Loucy (cell line): ENCODE results near the gene SULT4A1.

Experiments used
- H2AFZ ChIP-seq: fragments of 200-600 bp; sonication (generic); 2 replicates; pipeline ENCODE4 v1.6.0; 2016; ENCODE audit warnings: antibody characterized with exemption, mild to moderate bottlenecking, low read length, moderate library complexity
- H3F3A ChIP-seq: fragments of 200-600 bp; 2 replicates; pipeline ENCODE4 v1.6.0; 2016; ENCODE audit warnings: antibody characterized with exemption, low read depth, mild to moderate bottlenecking
- H3K27me3 ChIP-seq: fragments of 200-600 bp; sonication (generic); 2 replicates; pipeline ENCODE4 v1.6.1; 2014; ENCODE audit warnings: low read length, mild to moderate bottlenecking; ENCODE audit not compliant: insufficient read depth, poor library complexity, severe bottlenecking
- H3K36me3 ChIP-seq: fragments of 200-600 bp; sonication (generic); 2 replicates; pipeline ENCODE4 v1.6.1; 2016; ENCODE audit warnings: low read length; ENCODE audit not compliant: insufficient read depth
- H3K4me1 ChIP-seq: fragments of 200-600 bp; sonication (generic); 2 replicates; pipeline ENCODE4 v1.5.1; 2014; ENCODE audit warnings: low read length, mild to moderate bottlenecking; ENCODE audit not compliant: insufficient read depth, poor library complexity, severe bottlenecking
- H3K4me2 ChIP-seq: fragments of 200-600 bp; sonication (generic); 2 replicates; pipeline ENCODE4 v1.6.0; 2014; ENCODE audit warnings: antibody characterized with exemption, low read length, low read depth, mild to moderate bottlenecking; ENCODE audit not compliant: poor library complexity, severe bottlenecking
- H3K4me3 ChIP-seq: fragments of 200-600 bp; sonication (generic); 2 replicates; pipeline ENCODE4 v1.5.1; 2014; ENCODE audit warnings: low read length, mild to moderate bottlenecking, mixed read lengths; ENCODE audit not compliant: poor library complexity, severe bottlenecking
- H3K79me2 ChIP-seq: fragments of 200-600 bp; sonication (generic); 2 replicates; pipeline ENCODE4 v1.6.1; 2014; ENCODE audit warnings: low read length; ENCODE audit not compliant: insufficient read depth
- H3K9ac ChIP-seq: fragments of 200-600 bp; sonication (generic); 2 replicates; pipeline ENCODE4 v1.6.0; 2014; ENCODE audit warnings: mild to moderate bottlenecking, low read depth, low read length, moderate library complexity; ENCODE audit not compliant: poor library complexity, severe bottlenecking
- H3K9me2 ChIP-seq: fragments of 200-600 bp; sonication (generic); replicated peaks from 2 replicates; pipeline ENCODE4 v1.6.1; 2016; ENCODE audit warnings: low read depth, low read length, mixed read lengths
- H3K9me3 ChIP-seq: fragments of 200-600 bp; sonication (generic); 2 replicates; pipeline ENCODE4 v1.6.1; 2014; ENCODE audit warnings: mild to moderate bottlenecking, antibody characterized with exemption, low read length, low read depth; ENCODE audit not compliant: insufficient read depth
- H4K20me1 ChIP-seq: fragments of 200-600 bp; sonication (generic); 2 replicates; pipeline ENCODE4 v1.6.0; 2014; ENCODE audit warnings: antibody characterized with exemption, low read length, mild to moderate bottlenecking; ENCODE audit not compliant: insufficient read depth, poor library complexity, severe bottlenecking
- EZH2phosphoT487 ChIP-seq: fragments of 200-600 bp; IDR thresholded peaks from 2 replicates; pipeline ENCODE4 v1.6.1; 2018; ENCODE audit warnings: antibody characterized with exemption, mild to moderate bottlenecking, moderate library complexity, borderline replicate concordance
- TF ChIP-seq, protein P1 (sequence below): fragments of 200-600 bp; sonication (generic); conservative IDR thresholded peaks from 2 replicates; pipeline ENCODE4 v1.5.1; 2014; ENCODE audit warnings: mild to moderate bottlenecking, antibody characterized with exemption, low read length

The SULT4A1 gene

DNA sequence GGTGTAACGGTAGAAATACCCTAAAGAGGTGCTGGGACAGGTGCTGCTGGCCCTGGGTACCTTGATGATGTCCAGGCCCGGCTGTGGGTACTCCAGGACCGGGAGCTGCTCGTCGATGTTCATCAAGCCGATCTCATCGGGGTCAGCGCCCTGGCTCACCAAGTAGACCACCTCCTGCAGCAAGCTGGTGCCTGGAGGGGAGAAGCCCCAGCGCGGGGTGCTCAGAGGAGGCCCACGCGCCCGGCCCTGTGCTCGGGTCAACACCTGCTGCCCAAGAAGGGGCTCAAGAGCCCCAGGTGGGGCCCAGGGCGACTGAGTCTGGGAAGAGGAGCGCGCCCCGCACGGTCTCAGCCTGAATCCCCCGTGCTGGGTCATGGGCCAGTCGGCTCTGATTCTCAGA lies 20.6 kb downstream of the SULT4A1 start:
- no peak for TF ChIP-seq EZH2phosphoT487
- TF ChIP-seq, protein P1, sequence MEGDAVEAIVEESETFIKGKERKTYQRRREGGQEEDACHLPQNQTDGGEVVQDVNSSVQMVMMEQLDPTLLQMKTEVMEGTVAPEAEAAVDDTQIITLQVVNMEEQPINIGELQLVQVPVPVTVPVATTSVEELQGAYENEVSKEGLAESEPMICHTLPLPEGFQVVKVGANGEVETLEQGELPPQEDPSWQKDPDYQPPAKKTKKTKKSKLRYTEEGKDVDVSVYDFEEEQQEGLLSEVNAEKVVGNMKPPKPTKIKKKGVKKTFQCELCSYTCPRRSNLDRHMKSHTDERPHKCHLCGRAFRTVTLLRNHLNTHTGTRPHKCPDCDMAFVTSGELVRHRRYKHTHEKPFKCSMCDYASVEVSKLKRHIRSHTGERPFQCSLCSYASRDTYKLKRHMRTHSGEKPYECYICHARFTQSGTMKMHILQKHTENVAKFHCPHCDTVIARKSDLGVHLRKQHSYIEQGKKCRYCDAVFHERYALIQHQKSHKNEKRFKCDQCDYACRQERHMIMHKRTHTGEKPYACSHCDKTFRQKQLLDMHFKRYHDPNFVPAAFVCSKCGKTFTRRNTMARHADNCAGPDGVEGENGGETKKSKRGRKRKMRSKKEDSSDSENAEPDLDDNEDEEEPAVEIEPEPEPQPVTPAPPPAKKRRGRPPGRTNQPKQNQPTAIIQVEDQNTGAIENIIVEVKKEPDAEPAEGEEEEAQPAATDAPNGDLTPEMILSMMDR = no peak
- Histone ChIP-seq H3K9ac (no peak overlapping the region), H3K4me2 (no peak overlapping the region)

DNA sequence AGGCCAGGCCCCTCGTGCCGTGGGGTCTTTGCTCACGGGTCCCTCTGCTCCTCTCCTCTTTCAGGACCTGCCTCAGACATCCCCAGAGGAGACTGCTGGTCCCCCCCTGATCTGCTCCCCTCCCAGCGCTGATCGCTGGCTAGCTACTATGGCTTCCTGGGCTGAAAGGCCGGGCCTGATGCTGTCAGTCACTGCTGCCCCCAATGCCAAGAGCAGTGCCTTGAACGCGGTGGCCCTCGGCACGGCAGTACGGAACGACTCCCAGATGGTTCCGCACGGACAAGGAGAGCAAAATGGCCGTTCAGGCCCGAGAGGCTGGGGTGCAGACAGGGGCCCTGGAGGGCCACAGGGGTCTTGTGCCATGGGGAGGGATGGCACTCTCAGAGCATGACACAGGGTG lies 21.5 kb downstream of the SULT4A1 start:
- Histone ChIP-seq H3K9me2 (no peaks in the 10 kb centered on the region), H3K4me3 (no peak overlapping the region), H3K36me3 (no peaks in the 10 kb centered on the region), H3F3A (no peaks in the 10 kb centered on the region), H3K4me1 (no peaks in the 10 kb centered on the region), H3K79me2 (no peaks in the 10 kb centered on the region), H3K9ac (no peak overlapping the region), H4K20me1 (no peaks in the 10 kb centered on the region), H2AFZ (no peak overlapping the region), H3K27me3 (no peaks in the 10 kb centered on the region), H3K9me3 (no peaks in the 10 kb centered on the region), H3K4me2 (no peak overlapping the region)
- TF ChIP-seq EZH2phosphoT487 = no peak
- TF ChIP-seq, protein P1 = no peak

More for the DNA sequence above, 20.6 kb downstream of the SULT4A1 start:
- H2AFZ ChIP-seq = no peak overlapping the region
- no peaks in the 10 kb centered on the region for H3K4me1 ChIP-seq
- H3K27me3 ChIP-seq = no peaks in the 10 kb centered on the region
- H3K9me3 ChIP-seq = no peaks in the 10 kb centered on the region
- H3K9me2 ChIP-seq = no peaks in the 10 kb centered on the region
- H3K4me3 ChIP-seq = no peak overlapping the region
- H3K79me2 ChIP-seq = no peaks in the 10 kb centered on the region
- H3F3A ChIP-seq = no peaks in the 10 kb centered on the region
- no peaks in the 10 kb centered on the region for H4K20me1 ChIP-seq
- no peaks in the 10 kb centered on the region for H3K36me3 ChIP-seq

DNA sequence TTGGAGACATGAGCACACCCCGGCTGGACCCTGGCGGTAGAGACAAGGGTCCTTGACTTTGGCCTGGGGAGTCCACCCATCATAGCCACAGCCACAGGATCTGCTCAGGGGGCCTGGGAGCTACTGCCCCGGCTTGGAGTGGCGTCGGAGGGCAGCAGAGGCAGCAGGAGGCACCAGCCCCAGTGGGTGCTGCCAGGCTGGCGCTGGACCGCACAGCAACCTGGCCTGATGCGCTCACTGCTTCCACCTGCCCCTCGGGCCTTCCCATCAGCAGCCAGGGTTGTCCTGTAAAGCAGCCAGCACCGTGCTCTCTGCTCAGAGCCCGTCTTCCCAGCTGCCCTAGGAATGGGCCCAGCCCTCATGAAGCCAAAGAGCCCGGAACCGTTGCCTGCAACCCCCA lies 21.9 kb downstream of the SULT4A1 start:
- no peak overlapping the region for H2AFZ ChIP-seq
- no peaks in the 10 kb centered on the region for H3K36me3 ChIP-seq
- H3K4me1 ChIP-seq = no peaks in the 10 kb centered on the region
- H3K4me2 ChIP-seq = no peak overlapping the region
- H3K27me3 ChIP-seq = no peaks in the 10 kb centered on the region
- TF ChIP-seq, protein P1 = no peak
- TF ChIP-seq EZH2phosphoT487 = no peak
- no peaks in the 10 kb centered on the region for H3F3A ChIP-seq
- no peaks in the 10 kb centered on the region for H4K20me1 ChIP-seq
- H3K9me3 ChIP-seq = no peaks in the 10 kb centered on the region
- no peak overlapping the region for H3K4me3 ChIP-seq
- H3K9me2 ChIP-seq = no peaks in the 10 kb centered on the region
- H3K9ac ChIP-seq = no peak overlapping the region
- H3K79me2 ChIP-seq = no peaks in the 10 kb centered on the region
